PC-9 (cell line): Measurements from ENCODE around the gene KCNH8. TPM values are rescaled to one million over a fixed set of nuclear protein-coding genes. Genes with fewer than 3 reads are reported as not detected.
A peak's percentile ranks its signal among the peaks of the same experiment; 100 is the strongest.
"Not testable (repeated sequence)": the region's sequence is repeated elsewhere in the genome, so short reads cannot be mapped to it uniquely, and the experiment has no call there.

Experiments used
- BruUV-seq: library from RNA; stranded (reverse); fragments of 400-500 nt; replicated peaks from 2 replicates; lab custom pipeline; 2021; lab: Mats Ljungman, UMichigan
- CTCF ChIA-PET: fragments of 300-600 bp; sonication (Branson Sonifier 250); formaldehyde crosslinking; loops from one replicate; lab custom pipeline; 2022; ENCODE audit warnings: antibody characterized with exemption; lab: Charles Lee
- POLR2A ChIA-PET: fragments of 300-600 bp; sonication (Branson Sonifier 250); formaldehyde crosslinking; loops from one replicate; lab custom pipeline; 2022; ENCODE audit warnings: antibody characterized with exemption; ENCODE audit not compliant: unreplicated experiment; lab: Charles Lee
- DNase-seq, 2 experiments: peaks; one replicate each; pipeline versions ENCODE4 v3.0.0 to v3.0.0-alpha.2; 2015 to 2022; ENCODE audit warnings: mixed read lengths in 1 of 2
- H2AFZ ChIP-seq: fragments of 200-600 bp; sonication (generic); 2 replicates; pipeline ENCODE4 v1.8.1; 2017; ENCODE audit warnings: antibody characterized with exemption
- H3F3A ChIP-seq: fragments of 200-600 bp; sonication (generic); 2 replicates; pipeline ENCODE4 v1.8.1; 2017; ENCODE audit warnings: antibody characterized with exemption, mild to moderate bottlenecking, low read depth; ENCODE audit not compliant: insufficient read depth
- H3K27ac ChIP-seq: fragments of 200-600 bp; sonication (generic); 2 replicates; pipeline ENCODE4 v1.6.1; 2016; ENCODE audit warnings: mixed run types
- H3K27me3 ChIP-seq: fragments of 200-600 bp; sonication (generic); 2 replicates; pipeline ENCODE4 v1.6.1; 2016; ENCODE audit warnings: low read depth, mixed run types; ENCODE audit not compliant: insufficient read depth
- H3K36me3 ChIP-seq: fragments of 200-600 bp; sonication (generic); 2 replicates; pipeline ENCODE4 v1.6.1; 2016; ENCODE audit warnings: low read depth, mixed run types
- H3K4me1 ChIP-seq: fragments of 200-600 bp; sonication (generic); replicated peaks from 2 replicates; pipeline ENCODE4 v1.6.1; 2016; ENCODE audit warnings: mixed run types; ENCODE audit not compliant: insufficient read depth
- H3K4me2 ChIP-seq: fragments of 200-600 bp; sonication (generic); 2 replicates; pipeline ENCODE4 v1.6.1; 2017; ENCODE audit warnings: mixed run types
- H3K4me3 ChIP-seq: fragments of 200-600 bp; sonication (generic); 2 replicates; pipeline ENCODE4 v1.6.1; 2016; ENCODE audit warnings: mixed run types
- H3K79me2 ChIP-seq: fragments of 200-600 bp; sonication (generic); 2 replicates; pipeline ENCODE4 v1.6.1; 2017; ENCODE audit warnings: low read depth, mixed run types
- H3K9me2 ChIP-seq: fragments of 200-600 bp; sonication (generic); 2 replicates; pipeline ENCODE4 v1.8.1; 2017; ENCODE audit warnings: mild to moderate bottlenecking; ENCODE audit not compliant: insufficient read depth
- H3K9me3 ChIP-seq: fragments of 200-600 bp; sonication (generic); 2 replicates; pipeline ENCODE4 v1.8.1; 2016; ENCODE audit warnings: low read depth; ENCODE audit not compliant: insufficient read depth
- H4K20me1 ChIP-seq: fragments of 200-600 bp; sonication (generic); 2 replicates; pipeline ENCODE4 v1.8.1; 2017; ENCODE audit not compliant: insufficient read depth
- EZH2 ChIP-seq: fragments of 200-600 bp; sonication (generic); IDR thresholded peaks from 2 replicates; pipeline ENCODE4 v1.8.0; 2017; ENCODE audit warnings: antibody characterized with exemption, low read depth
- intact Hi-C: fragments of 100-400 bp; cut with micrococcal nuclease; formaldehyde crosslinking; loops from one replicate; pipeline ENCODE4 v1.10.0; 2022; ENCODE audit not compliant: unreplicated experiment
- total RNA-seq: library from RNA; stranded (reverse); gene quantifications from 2 replicates; pipeline ENCODE4 v1.2.3, GENCODE V29; 2021
- TF ChIP-seq, protein P1 (sequence below): fragments of 200-600 bp; sonication (generic); conservative IDR thresholded peaks from 2 replicates; pipeline ENCODE4 v1.6.1; 2017; ENCODE audit warnings: mixed run types, antibody characterized with exemption, mild to moderate bottlenecking, moderate library complexity

KCNH8 gene
- total RNA-seq, 1 experiment from 2014 or later = 0.63 TPM

DNA sequence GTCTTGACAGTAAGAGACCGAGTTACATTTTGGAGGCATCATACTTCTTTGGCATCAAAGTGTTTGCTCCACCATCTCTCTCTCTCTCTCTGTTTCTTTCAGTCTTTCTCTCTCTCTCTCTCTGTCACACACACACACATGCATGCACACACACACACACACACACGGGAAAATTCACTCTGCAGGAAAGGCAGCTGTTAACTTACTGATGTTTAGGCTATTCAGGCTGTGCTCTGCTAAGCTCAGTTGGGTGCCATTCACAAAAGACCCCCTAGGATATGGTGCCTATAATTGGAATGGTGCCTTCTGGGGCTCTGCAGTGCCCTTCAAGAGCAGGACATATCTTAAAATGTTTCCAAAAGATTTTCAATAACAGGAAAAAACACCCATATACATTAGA lies 78.2 kb downstream of the KCNH8 start:
- Histone ChIP-seq H3K36me3 (no peaks in the 10 kb centered on the region), H2AFZ (no peak overlapping the region), H3K27ac (no peak overlapping the region), H3K4me2 (no peak overlapping the region), H3K4me3 (no peak overlapping the region), H3K4me1 (no peaks in the 10 kb centered on the region), H3K9me3 (no peaks in the 10 kb centered on the region), H3K9me2 (no peaks in the 10 kb centered on the region), H3K27me3 (no peaks in the 10 kb centered on the region), H4K20me1 (no peaks in the 10 kb centered on the region), H3F3A (no peaks in the 10 kb centered on the region), H3K79me2 (no peaks in the 10 kb centered on the region)
- DNase-seq = no peak
- no TSS peak for BruUV-seq
- ChIA-PET POLR2A (no interaction called here), CTCF (no interaction called here)
- TF ChIP-seq EZH2 = no peak
- TF ChIP-seq, protein P1, sequence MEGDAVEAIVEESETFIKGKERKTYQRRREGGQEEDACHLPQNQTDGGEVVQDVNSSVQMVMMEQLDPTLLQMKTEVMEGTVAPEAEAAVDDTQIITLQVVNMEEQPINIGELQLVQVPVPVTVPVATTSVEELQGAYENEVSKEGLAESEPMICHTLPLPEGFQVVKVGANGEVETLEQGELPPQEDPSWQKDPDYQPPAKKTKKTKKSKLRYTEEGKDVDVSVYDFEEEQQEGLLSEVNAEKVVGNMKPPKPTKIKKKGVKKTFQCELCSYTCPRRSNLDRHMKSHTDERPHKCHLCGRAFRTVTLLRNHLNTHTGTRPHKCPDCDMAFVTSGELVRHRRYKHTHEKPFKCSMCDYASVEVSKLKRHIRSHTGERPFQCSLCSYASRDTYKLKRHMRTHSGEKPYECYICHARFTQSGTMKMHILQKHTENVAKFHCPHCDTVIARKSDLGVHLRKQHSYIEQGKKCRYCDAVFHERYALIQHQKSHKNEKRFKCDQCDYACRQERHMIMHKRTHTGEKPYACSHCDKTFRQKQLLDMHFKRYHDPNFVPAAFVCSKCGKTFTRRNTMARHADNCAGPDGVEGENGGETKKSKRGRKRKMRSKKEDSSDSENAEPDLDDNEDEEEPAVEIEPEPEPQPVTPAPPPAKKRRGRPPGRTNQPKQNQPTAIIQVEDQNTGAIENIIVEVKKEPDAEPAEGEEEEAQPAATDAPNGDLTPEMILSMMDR = no peak
- intact Hi-C loops = no loop called here

DNA sequence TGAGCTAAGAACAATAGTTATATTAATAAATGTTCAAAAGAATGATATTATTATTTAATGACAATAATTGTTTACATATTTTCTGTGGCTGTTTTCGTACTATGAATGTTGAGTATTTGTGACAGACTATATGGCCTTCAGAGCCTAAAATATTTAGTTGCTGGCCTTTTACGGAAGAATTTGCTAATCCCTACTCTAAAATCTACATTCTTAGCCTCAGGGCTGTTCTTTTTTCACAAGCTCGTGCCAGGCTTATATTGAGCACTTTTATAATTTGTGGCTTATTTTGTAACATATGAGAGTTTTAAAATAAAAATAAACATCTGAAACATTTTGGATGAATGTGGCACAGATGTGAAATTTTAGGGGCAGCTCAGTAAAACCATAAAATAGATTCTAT lies 79.9 kb downstream of the KCNH8 start:
- no TSS peak for BruUV-seq
- ChIA-PET CTCF (no interaction called here), POLR2A (no interaction called here)
- DNase-seq = no peak
- H3K27me3 ChIP-seq = no peaks in the 10 kb centered on the region
- H3K9me2 ChIP-seq = no peaks in the 10 kb centered on the region
- H4K20me1 ChIP-seq = no peaks in the 10 kb centered on the region
- intact Hi-C loops = no loop called here
- no peaks in the 10 kb centered on the region for H3K9me3 ChIP-seq
- no peak overlapping the region for H3K4me3 ChIP-seq
- H3K27ac ChIP-seq = no peak overlapping the region
- H3F3A ChIP-seq = no peaks in the 10 kb centered on the region
- no peaks in the 10 kb centered on the region for H3K36me3 ChIP-seq
- H2AFZ ChIP-seq = no peak overlapping the region
- no peaks in the 10 kb centered on the region for H3K79me2 ChIP-seq
- no peaks in the 10 kb centered on the region for H3K4me1 ChIP-seq
- TF ChIP-seq, protein P1 = no peak
- TF ChIP-seq EZH2 = no peak
- H3K4me2 ChIP-seq = no peak overlapping the region

DNA sequence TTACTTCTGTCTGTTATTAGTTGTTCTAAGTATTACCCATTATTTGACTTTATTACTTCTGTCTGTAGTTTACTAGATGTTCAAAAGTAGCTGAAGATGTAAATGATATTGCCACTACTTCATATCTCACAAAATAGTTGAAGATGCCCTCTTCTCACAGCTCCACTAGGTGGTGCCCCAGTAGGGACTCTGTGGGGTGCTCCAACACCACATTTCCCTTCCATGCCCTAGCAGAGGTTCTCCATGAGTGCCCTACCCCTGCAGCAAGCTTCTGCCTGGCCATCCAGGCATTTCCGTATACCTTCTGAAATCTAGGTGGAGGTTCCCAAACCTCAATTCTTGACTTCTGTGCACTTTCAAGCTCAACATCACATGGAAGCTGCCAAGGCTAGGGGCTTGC lies 80.8 kb downstream of the KCNH8 start:
- Histone ChIP-seq H3K4me2 (no peak overlapping the region), H3F3A (no peaks in the 10 kb centered on the region), H3K27me3 (no peaks in the 10 kb centered on the region), H2AFZ (no peak overlapping the region), H3K27ac (no peak overlapping the region), H3K36me3 (no peaks in the 10 kb centered on the region), H3K4me3 (no peak overlapping the region), H3K9me2 (no peaks in the 10 kb centered on the region), H3K79me2 (no peaks in the 10 kb centered on the region), H3K9me3 (no peaks in the 10 kb centered on the region), H3K4me1 (no peaks in the 10 kb centered on the region), H4K20me1 (no peaks in the 10 kb centered on the region)
- ChIA-PET CTCF (no interaction called here), POLR2A (no interaction called here)
- TF ChIP-seq, protein P1 = 0 out of 2 replicates have a peak, but pooled peaks have one; percentile 18
- no peak for TF ChIP-seq EZH2
- BruUV-seq = no TSS peak
- no peak for DNase-seq
- intact Hi-C loops = no loop called here

DNA sequence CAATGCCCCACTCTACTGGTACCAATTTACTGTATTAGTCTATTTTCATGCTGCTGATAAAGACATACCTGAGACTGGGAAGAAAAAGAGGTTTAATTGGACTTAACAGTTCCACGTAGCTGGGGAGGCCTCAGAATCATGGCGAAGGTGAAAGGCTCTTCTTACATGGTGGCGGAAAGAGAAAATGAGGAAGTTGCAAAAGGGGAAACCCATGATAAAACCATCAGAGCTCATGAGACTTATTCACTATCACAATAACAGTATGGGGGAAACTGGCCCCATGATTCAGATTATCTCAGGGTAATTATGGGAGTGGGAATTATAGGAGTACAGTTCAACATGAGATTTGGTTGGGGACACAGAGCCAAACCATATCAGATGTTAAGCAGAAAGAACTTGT lies 81.6 kb downstream of the KCNH8 start:
- CTCF ChIA-PET, DNase-seq, H3K9me2 ChIP-seq, POLR2A ChIA-PET, H3K79me2 ChIP-seq, H4K20me1 ChIP-seq, H2AFZ ChIP-seq, H3K4me3 ChIP-seq, H3F3A ChIP-seq, H3K4me2 ChIP-seq, H3K9me3 ChIP-seq, BruUV-seq, H3K36me3 ChIP-seq, H3K27ac ChIP-seq, H3K4me1 ChIP-seq, H3K27me3 ChIP-seq: not testable (repeated sequence)
- intact Hi-C loops = loop anchor here (10.0 kb wide), 1 partner anchor 635 kb away; no protein-coding TSS in a partner anchor
